ENCODE measurements around the gene PTPN21. TPM values are rescaled to one million over a fixed set of nuclear protein-coding genes. Genes with fewer than 3 reads are reported as not detected.

PTPN21 gene
- total RNA-seq, 1 experiment from 2014 or later = 15.0 TPM

GRCh38 chr14:88522393-88522792 lies 32.4 kb downstream of the PTPN21 start:
- DNase-seq (ENCODE audit: low read depth, low spot score) (no peak), ATAC-seq (no peak)
- no TSS peak for BruUV-seq (replicated peaks)
- in situ Hi-C loops (cut with HindIII; ENCODE audit: low pct_unique_long_range_greater_than_20kb, low sequenced_read_pairs) (no loop called here), intact Hi-C loops (cut with micrococcal nuclease; ENCODE audit: unreplicated experiment) (no loop called here)
- no peaks in the 10 kb centered on the region for H3K9me3 ChIP-seq (ENCODE audit: control insufficient read depth, insufficient read depth, low read depth, low read length)
- H3K27ac ChIP-seq (ENCODE audit: low read length) = no peak overlapping the region
- no peak for TF ChIP-seq CTCF (IDR thresholded peaks at IDR 0.05)
- TF ChIP-seq TCF7L2 (IDR thresholded peaks at IDR 0.05; ENCODE audit: low read depth, low read length) = no peak
- TF ChIP-seq SIN3A (IDR thresholded peaks at IDR 0.05; ENCODE audit: borderline replicate concordance, insufficient read depth, low read depth, low read length) = no peak
- TF ChIP-seq REST (IDR thresholded peaks at IDR 0.05; ENCODE audit: insufficient read depth in 1 of 2, low read depth in 2 of 2, low read length in 1 of 2) = no peak
- no peak for TF ChIP-seq POLR2AphosphoS5 (IDR thresholded peaks at IDR 0.05; ENCODE audit: low read depth, low read length)
- CTCF ChIA-PET = no interaction called here
- H3K4me3 ChIP-seq (ENCODE audit: low read depth in 2 of 2, low read length in 2 of 2) = no peak overlapping the region
- POLR2A ChIA-PET = no interaction called here
- H3K4me1 ChIP-seq (ENCODE audit: control insufficient read depth, insufficient read depth, low read length) = no peaks in the 10 kb centered on the region
- no peaks in the 10 kb centered on the region for H3K27me3 ChIP-seq (ENCODE audit: control insufficient read depth, insufficient read depth, low read length)
- H3K36me3 ChIP-seq (ENCODE audit: control insufficient read depth, insufficient read depth, low read length) = no peaks in the 10 kb centered on the region

GRCh38 chr14:88521818-88522217 lies 33.0 kb downstream of the PTPN21 start:
- no peaks in the 10 kb centered on the region for H3K9me3 ChIP-seq (ENCODE audit: control insufficient read depth, insufficient read depth, low read depth, low read length)
- no peaks in the 10 kb centered on the region for H3K4me1 ChIP-seq (ENCODE audit: control insufficient read depth, insufficient read depth, low read length)
- intact Hi-C loops (cut with micrococcal nuclease; ENCODE audit: unreplicated experiment) = no loop called here
- H3K27me3 ChIP-seq (ENCODE audit: control insufficient read depth, insufficient read depth, low read length) = no peaks in the 10 kb centered on the region
- H3K36me3 ChIP-seq (ENCODE audit: control insufficient read depth, insufficient read depth, low read length) = no peaks in the 10 kb centered on the region
- in situ Hi-C loops (cut with HindIII; ENCODE audit: low pct_unique_long_range_greater_than_20kb, low sequenced_read_pairs) = no loop called here
- POLR2A ChIA-PET = no interaction called here
- no peak overlapping the region for H3K4me3 ChIP-seq (ENCODE audit: low read depth in 2 of 2, low read length in 2 of 2)
- no peak for DNase-seq (ENCODE audit: low read depth, low spot score)
- CTCF ChIA-PET = no interaction called here
- ATAC-seq = no peak
- no peak for TF ChIP-seq CTCF (IDR thresholded peaks at IDR 0.05)
- no peak for TF ChIP-seq SIN3A (IDR thresholded peaks at IDR 0.05; ENCODE audit: borderline replicate concordance, insufficient read depth, low read depth, low read length)
- no peak for TF ChIP-seq TCF7L2 (IDR thresholded peaks at IDR 0.05; ENCODE audit: low read depth, low read length)
- no peak for TF ChIP-seq REST (IDR thresholded peaks at IDR 0.05; ENCODE audit: insufficient read depth in 1 of 2, low read depth in 2 of 2, low read length in 1 of 2)
- no peak for TF ChIP-seq POLR2AphosphoS5 (IDR thresholded peaks at IDR 0.05; ENCODE audit: low read depth, low read length)
- BruUV-seq (replicated peaks) = no TSS peak
- H3K27ac ChIP-seq (ENCODE audit: low read length) = no peak overlapping the region
